ENCODE results near the gene PRKCZ.
"Not testable (repeated sequence)": the region's sequence is repeated elsewhere in the genome, so short reads cannot be mapped to it uniquely, and the experiment has no call there.

PRKCZ gene

DNA sequence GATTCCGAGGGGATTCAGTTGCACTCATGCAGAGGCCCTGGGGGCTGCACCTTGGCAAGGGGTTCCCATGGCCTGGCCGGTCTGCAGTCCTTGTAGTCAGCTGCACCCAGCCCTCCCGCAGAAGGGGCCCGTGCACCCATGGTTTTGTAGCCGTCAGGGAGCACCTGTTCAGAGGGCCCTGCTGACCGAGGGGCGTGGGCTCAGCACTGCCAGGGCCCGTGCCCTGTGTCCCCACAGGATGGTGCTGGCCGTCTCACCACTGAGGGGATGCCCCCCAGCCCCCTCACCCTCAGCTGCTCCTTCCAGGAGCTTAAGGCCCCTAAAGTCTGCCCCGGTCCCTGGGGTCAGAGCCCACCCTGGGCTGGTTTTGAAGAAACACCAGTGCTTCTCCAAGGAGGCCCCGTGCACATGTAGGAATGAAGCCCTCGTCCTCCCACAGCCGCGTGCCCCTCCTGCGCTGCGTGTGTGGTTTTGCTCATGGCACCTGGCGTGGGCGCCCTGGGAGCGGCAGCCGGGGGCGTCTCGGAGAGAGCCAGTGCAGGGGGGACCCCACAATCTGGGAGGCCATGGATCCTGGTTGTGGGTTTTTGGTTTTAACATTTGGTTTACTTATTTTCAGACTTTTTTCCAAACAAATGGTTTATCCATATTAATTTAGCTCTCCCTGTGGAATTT is 40.1 kb downstream of the PRKCZ start:
- DNase-seq, result no peak

DNA sequence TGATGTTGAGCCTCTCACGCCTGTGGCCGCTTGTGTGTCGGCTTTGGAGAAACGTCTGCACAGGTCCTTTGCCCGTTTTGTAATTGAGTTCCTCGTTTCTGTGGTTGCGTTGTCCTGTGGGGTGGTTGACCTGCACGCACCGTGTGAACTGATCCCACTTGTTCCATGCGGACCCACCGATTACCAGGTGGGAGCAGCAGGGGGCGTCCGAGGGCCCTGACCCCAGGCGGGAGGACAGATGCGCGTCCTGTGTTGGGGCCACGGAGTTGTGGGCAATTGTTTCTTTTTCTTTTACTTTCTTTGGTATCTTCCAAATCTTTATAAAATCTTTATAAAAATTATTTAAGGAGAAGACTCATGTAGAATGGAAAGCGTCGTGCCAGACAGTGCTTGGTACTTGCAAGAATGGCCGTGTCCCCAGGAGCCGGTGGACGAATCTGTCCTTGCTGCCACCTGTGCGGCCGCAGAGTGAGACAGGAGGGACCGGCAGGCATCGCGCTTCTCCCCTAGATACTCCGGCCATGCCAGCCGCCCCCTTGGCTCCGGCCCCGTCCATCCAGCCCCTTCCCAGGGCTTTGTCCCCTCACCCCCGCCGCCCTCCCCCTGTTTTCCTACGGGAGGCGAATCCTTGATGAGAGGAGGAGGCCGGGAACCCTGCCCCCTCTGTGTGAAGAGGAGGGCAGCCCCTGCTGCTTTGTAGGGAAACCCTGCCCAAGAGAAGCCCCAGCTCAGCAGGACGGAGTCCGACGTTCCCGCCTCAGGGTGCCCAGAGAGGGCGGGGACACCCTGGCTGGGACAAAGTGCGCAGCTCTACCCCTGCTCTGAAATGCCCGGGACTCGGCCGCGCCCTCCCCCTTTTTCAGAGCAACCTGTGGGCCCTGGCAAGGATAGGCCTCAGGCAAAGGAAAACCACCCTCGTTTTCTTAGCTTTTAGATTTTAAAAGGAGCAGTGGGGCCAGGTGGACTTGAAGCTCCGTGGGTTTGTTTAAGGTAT is 41.7 kb downstream of the PRKCZ start:
- DNase-seq, result no peak

DNA sequence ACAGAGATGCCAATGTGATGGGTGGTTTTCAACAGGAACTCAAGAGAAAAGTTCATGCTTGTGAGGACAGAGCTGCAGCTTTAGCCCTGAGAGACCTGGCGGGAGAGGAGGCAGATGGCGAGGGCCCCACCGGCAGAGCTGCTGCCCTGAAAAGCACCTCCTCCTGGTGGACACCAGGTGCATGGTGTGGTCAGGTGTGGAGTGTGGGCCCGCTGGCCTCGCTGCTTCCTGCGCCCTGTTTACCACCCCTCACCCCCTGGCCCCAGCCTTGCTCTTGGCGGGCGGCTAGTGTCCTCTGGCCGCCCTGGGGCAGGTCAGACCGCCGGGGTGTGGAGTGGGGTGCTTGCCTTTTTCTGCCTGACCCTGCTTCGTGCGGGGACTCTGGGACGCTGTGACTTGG is 42.8 kb downstream of the PRKCZ start:
- DNase-seq, result no peak

DNA sequence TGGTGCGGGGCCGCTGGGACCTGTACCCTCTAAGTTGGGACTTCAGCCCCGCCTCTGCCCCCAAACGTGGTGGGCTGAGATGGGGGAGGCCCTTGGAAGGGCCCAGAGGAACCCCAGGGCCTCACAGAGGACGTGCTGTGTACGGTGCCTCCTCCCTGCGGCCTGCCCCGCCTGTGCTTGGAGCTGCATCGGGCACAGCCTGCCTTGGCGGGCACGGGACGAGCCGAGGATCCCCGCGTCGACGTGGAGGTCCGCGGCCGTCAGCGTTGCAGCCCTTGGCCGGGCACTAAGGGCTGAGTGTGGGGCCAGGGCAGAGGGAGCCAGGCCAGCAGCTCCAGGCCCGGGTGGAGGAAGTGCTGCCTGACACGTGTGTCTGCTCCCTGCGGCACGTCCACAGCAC is 43.4 kb downstream of the PRKCZ start:
- no peak for DNase-seq

DNA sequence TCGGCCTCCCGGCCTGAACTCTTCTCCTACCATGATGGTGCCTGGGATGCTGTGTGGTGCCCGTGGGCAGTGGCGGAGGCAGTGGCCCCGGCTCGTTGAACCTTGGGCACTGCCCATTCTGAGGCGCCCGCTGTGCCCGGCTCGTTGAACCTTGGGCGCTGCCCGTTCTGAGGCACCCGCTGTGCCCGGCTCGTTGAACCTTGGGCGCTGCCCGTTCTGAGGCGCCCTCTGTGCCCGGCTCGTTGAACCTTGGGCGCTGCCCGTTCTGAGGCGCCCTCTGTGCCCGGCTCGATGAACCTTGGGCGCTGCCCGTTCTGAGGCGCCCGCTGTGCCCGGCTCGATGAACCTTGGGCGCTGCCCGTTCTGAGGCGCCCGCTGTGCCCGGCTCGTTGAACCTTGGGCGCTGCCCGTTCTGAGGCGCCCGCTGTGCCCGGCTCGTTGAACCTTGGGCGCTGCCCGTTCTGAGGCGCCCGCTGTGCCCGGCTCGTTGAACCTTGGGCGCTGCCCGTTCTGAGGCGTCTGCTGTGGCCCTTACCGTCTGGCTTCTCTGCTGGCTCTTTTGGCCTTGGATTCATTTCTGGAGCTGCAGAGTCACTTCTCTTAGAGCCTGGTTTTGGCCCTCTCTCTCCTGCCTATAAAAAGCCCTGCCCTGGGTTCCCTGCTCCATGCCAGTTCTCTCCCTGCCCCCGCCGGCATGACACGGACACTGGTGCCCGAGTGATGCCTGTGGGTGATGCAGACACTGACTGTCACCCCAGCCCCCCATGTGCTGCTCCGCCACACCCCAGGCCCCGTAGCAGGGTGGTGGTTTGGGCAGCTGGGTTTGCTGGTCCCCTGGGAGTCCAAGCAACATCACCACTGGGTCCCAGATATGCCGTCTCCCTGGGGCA is 44.3 kb downstream of the PRKCZ start:
- DNase-seq, result not testable (repeated sequence)

DNA sequence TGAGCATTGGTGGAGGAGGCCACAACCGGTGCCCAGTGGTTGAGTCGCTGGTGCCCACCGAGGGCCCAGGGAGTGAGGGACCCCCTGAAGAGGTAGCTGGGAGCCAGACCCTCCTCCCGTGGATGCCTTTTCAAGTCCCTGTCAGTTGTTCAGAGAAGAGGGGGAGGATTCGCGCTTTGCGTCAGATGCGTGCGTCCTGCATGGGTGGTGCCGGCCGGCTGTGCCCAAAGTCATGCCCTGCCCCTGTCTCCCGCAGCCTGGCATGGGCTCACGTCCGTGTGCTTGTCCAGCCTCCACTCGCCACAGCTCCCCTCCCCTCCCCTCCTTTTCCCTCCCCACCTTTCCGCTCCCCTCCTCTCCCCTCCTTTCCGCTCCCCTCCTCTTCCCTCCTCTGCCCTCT is 45.2 kb downstream of the PRKCZ start:
- DNase-seq, result no peak

DNA sequence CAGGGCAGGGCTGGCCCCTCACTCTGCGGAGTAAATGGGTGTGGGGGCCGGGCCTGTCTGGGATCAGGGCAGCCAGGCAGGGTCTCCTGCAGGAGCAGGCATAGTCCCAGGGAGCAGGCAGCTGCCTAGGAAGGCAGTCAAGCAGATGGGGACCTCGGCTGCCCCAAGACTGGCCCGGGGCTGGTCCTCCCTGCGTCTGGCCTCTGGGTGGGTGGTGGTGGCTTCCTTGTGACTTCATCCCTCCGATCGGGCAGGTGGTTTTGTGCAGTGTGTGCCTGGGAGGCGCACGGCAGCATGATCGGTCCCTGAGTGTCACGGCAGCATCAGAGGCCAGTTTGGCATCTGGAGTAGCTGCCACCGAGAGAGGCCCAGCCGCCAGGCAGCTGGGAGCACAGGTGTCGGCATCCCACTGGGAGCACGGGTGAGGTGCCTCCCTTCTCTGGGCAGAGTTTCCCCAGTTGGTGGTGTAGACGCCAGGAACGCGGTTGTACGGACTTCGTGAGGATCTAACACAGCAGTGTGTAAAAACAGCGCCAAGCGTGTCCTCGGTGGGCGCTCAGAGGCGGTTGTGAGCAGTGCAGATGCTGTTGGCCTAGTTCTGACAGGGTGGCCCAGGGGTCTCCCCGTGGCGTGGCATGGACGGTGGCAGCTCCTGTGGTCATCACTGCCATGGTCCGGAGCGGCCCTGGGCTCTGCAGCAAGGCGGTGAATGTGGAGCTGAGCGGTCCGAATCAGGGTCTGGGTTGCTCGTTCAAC is 45.9 kb downstream of the PRKCZ start:
- DNase-seq, result no peak

DNA sequence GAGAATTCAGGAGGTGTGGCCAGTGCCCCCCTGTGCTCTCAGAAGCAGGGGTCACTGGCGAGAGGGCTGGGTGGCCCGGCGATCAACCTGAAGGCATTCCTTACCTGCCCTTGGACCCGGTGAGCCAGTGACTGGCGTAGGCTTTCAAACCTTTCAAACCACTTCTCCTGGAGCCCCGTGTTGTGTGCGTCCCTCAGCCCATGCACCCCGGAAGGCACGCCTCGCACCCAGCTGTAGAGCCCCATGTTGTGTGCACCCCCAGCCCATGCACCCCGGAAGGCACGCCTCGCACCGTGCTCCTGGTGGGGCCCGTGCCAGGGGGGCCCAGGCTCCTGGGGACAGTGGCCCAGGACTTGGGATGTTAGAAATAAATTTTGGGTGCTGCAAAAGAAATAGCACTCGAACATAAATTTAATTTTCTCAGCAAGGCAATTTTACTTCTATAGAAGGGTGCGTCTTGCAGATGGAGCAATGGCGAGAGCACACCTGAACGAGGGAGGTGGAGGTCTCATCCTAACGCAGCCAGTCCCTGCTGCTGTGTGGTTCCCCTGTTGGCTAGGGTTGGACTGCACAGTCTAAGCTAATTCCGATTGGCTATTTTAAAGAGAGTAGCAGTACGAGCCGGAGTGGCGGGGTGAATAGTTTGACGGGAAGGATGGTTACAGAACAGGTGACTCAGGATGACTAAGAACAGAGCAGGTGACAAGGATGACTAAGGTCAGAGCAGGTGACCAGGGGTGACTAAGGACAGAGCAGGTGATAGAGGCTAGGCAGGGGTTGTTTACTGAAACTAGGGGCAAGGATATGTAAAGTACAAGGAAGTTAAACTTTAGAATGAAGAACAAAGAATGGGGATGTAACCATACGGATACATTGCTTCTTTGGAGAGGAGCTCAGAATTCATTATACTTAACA is 47.4 kb downstream of the PRKCZ start:
- no peak for DNase-seq

DNA sequence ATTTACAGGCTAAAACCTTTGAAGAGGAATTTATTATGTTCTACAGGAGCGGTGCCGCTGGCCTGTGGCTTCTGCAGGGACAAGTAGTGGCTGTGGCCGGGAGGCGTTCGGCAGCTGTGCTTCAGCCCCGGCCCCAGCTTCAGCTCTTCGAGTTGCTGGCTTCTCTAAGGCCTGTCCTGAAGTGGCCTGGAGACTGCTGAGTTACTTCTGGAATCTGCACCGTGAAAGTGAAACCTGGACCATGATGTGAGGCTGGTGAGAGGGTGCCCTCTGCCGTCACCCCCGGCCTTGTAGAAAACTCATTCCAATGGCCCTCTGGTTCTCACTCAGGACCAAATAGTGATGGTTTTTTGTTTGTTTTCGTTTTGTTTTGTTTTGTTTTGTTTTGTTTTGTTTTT is 48.1 kb downstream of the PRKCZ start:
- no peak for DNase-seq

DNA sequence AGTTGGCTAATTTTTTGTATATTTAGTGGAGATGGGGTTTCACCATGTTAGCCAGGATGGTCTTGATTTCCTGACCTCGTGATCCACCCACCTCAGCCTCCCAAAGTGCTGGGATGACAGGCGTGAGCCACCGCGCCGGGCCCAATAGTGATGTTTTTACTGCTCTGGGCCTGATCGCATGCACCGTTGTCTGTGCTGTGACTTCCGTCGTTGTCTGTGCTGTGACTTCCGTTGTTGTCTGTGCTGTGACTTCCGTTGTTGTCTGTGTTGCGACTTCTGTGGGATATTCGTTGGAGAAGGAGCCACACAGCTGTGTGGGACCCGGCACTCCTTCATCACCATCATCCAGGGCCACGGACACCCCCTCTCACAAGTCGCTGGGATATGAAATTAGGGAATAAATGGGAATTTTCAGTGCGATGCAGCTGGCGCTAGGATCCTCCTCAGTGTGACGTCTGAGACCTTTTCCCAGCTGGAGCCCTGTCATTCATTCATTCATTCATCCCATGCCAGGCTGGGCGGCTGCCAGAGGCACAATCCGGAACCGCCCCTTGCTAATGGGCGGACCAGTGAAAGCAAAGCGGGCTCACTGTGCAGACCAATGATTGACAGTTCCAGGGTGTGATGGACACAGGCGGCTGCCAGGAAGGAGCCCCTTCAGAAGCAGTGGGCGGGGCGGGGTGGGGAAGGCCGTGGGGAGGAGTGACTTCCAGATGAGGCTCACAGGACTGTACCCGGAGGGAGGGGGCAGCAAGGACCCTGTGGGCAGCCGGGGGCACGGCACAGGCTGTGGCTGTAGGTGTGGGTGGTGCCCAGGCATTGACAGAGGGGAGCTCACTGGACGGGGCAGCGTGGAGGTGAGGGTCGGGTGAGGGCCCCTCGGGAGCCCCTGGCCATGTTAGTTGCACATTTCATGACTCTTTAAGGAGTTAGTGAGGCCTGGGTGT is 48.9 kb downstream of the PRKCZ start:
- DNase-seq, result no peak

DNA sequence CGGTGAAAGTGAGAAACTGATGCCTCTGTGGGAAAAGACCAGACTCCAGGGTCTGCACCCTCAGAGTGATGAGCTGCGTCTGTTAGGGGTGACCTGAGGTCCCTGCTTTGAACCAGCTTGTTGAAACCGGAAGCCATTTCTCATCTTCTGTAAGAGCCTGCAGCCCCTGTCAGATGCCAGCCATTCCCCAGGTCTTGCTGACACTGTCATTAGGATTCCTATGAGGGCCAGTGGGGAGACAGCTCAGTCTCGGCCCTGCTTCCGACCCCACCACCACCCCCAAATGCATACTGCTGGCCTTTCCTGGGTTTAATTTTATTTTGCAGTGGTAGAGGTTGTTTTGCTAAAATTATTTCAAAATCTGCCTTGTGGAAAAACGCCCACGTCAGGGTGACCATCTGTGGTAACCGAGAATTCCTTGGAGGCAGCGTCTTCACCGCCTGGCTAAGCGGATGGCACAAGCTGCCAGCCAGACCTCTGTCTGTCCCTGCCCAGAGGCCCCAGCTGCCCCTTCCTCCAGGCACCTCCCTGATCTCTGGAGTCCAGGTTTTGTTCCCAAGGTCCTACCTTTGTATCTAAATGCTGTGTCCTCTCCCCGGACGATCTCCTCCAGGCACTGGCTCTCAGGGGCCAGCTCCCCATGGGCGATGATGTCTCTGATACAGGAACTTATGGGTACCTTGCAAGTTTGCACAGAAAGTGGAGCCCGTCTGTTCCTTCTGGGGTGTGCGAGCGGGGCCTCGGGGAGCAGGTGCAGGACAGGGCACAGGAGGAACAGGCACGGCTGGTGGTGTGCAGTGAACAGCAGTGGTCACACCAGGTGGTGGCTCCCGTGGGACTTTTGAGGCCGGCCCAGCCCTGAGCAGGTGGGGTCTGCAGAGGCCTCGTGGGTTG is 49.9 kb downstream of the PRKCZ start:
- DNase-seq, result peak in 1 of 2 experiments; percentile 36

DNA sequence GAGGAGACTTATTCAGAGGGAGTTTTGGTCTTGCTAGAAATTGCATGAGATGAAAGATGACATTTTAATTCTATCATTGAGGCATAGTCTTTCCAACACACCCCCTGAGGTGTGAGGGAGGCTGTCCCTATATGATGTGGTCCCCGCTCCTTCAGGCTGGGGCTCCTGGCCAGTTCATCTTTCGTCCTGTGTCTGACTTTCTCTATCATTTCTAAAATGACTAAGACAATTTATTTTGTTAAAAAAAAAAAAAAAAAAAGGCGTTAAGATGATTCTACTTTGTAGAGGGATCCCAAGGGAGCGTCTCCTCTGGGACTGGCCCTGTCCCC is 50.5 kb downstream of the PRKCZ start:
- no peak for DNase-seq

DNA sequence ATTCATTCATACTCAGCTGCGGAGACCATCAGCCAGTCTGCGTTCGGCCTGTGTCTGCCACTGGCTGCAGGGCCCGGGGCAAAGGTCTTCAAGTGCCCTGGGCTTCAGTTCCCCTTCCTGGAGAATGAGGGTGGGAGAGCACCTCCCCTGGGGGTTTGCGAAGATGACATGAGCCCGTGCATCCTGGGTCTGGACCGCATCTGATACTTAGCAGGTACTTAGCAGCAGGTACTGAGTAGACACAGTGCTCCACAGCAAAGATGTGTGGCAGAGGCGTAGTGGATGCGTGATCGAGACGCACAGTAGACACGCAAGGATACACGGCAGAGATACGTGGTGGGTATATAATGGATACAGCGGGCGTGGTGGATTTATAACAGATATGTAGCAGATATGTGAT is 51.3 kb downstream of the PRKCZ start:
- no peak for DNase-seq

DNA sequence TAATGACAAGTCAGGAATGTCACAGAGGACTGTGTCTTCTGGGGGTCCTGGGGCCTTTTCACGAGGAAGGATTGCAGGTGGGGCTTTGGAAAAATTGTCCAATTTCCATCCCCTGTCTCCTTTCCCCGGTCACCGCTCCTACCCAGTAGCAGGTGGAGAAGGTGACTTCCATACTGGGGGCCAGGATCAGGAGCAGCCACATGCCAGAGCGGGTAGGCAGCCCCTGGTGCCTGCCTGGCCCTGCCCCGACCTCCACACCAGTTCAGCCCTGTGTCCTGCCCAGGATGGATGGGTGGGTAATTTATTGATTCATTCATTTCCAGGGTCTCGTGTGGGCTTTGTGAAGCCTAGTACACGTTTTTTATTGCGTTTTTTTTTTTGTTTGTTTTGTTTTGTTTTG is 51.7 kb downstream of the PRKCZ start:
- no peak for DNase-seq

DNA sequence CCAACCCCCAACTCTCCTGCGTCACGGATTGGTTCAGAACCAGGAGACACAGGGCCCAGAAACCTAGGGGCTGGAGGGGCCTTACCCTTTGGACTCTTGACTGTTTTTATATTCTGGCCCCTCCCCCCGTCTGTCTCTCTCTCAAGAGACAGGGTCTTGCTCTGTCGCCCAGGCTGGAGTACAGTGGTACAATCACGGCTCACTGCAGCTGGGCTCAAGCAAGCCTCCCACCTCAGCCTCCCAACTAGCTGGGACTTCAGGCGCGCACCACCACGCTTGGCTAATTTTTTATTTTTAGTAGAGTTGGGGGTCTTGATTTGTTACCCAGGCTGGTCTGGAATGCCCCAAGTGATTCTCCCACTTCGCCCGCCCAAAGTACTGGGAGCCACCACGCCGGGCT is 52.5 kb downstream of the PRKCZ start:
- DNase-seq, result no peak

DNA sequence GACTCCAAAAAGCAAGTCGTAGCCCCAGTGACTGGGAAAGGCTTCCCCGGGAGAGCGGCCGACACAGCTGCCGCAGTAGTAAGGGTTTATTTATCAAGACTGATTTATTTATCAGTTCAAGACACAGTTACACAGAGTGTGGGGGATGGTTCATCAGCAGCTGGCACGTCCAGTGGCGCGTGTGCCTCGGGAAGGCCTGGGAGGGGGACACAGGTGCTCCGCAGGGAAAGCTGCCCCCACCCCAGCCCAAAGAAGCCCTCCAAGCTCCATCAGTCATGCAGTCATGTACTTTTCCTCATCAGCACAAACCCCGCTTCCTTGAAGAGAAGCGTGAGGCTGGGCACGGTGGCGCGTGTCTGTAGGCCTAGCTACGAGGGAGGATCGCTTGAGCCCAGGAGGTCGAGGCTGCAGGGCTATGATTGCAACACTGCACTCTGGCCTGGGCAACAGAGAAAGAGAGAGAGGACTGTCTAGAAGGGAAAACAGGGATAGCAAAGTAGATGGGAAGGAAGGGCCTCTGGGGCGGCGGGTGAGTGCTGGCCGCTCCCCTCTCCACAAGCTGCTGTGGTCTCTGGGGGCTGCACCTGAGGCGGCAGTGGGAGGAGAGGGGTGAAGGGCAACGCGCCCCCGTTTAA is 53.2 kb downstream of the PRKCZ start:
- no peak for DNase-seq

DNA sequence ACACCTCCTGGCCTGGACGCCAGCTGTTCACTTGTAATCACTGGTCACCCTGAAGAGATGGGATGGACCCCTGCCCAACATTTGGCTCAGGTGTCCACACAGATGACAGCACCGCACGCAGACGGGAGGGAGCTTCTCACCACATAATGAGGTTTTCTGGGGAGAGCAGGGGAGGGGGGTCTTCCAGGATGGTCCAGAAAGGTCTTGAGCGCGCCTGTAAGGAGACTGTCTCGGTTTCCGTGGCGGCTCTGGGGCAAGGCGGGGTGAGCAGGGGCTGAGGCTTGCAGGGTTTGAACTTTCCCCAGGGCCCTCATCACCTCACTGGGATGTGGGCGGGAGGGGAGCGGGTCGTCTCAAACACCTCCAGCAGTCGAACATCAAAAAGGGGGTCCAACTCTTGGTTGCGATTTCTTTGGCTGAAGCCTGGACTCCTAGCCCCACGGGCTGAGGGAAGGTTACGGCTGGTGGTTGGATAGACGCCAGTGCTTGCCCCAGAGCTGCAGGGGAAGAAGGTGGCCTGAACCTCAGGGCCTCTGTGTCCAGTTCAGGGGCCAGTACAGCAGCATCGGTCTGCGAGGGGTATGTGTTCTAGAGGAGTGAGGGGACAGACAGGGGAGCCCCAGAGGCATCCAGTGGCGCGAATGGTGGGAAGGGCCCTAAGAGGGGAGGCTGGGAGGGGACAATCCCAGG is 53.8 kb downstream of the PRKCZ start:
- no peak for DNase-seq
